Naive thymus-derived CD8-positive, alpha-beta T cell (primary cell): ENCODE results near the gene NOP14. TPM values are rescaled to one million over a fixed set of nuclear protein-coding genes. Genes with fewer than 3 reads are reported as not detected.
A peak's percentile ranks its signal among the peaks of the same experiment; 100 is the strongest.

ENCODE experiments used
- ATAC-seq, 2 donors: fragments of 150-1000 bp; cut with Tn5 transposase in 1 of 2; sonication (Bioruptor Pico), chemical (Tn5 transposase) in 1 of 2; 1 replicate in 1 of 2; 2 replicates in 1 of 2; pipeline ENCODE4 v1.10.0; 2021; ENCODE audit warnings: mild to moderate bottlenecking in 2 of 2, moderate library complexity in 2 of 2
- POLR2A ChIA-PET: fragments of 350-600 bp; sonication (Branson Sonifier 250); formaldehyde crosslinking; loops from one replicate; lab custom pipeline; 2021; ENCODE audit warnings: antibody characterized with exemption; lab: Charles Lee
- DNase-seq, 10 donors: peaks; one replicate each; pipeline versions ENCODE4 v3.0.0 to v3.0.0-alpha.2; 2020 to 2022
- H3K27ac Mint-ChIP-seq, 10 donors: one replicate each; pipeline ENCODE4 v1.8.0; 2020 to 2022; ENCODE audit warnings: mild to moderate bottlenecking in 10 of 10, mixed read lengths in 10 of 10, moderate library complexity in 4 of 10, inconsistent platforms in 1 of 10
- H3K27me3 Mint-ChIP-seq, 5 donors: one replicate each; pipeline ENCODE4 v1.8.0; 2021 to 2022; ENCODE audit warnings: mixed read lengths in 5 of 5
- H3K36me3 Mint-ChIP-seq, 3 donors: one replicate each; pipeline ENCODE4 v1.8.0; 2020 to 2022; ENCODE audit warnings: mixed read lengths in 3 of 3, mild to moderate bottlenecking in 2 of 3, inconsistent platforms in 1 of 3
- H3K4me1 Mint-ChIP-seq, 4 donors: one replicate each; pipeline ENCODE4 v1.8.0; 2021 to 2022; ENCODE audit warnings: mixed read lengths in 4 of 4
- H3K4me3 Mint-ChIP-seq, 10 donors: one replicate each; pipeline ENCODE4 v1.8.0; 2020 to 2022; ENCODE audit warnings: mild to moderate bottlenecking in 10 of 10, mixed read lengths in 10 of 10, moderate library complexity in 6 of 10, inconsistent platforms in 1 of 10
- H3K9me3 Mint-ChIP-seq, 9 donors: one replicate each; pipeline ENCODE4 v1.8.0; 2020 to 2022; ENCODE audit warnings: mixed read lengths in 9 of 9, mild to moderate bottlenecking in 3 of 9, inconsistent platforms in 1 of 9, moderate library complexity in 1 of 9
- polyA plus RNA-seq, 3 donors: library from polyadenylated mRNA; unstranded; fragments of 300-500 nt; fragmentation: Illumina TruSeq; gene quantifications; one replicate each; pipeline ENCODE4 v1.2.3, GENCODE V29; 2021
- total RNA-seq, 8 experiments: library from RNA in 2 of 8; stranded (reverse) in 2 of 8; gene quantifications; one replicate each; pipeline ENCODE4 v1.2.3 and lab custom pipeline; 2021 to 2026

Gene NOP14
- total and polyA plus RNA-seq, 5 experiments from 2014 or later = 10.8 to 47.8 (median 31.8) TPM

- ATAC-seq (peak in 1 of 2 donors; percentile 2), DNase-seq (peak in 1 of 10 donors; percentile 16)
- Mint-ChIP-seq H3K27me3 (no peaks in the 10 kb centered on the region), H3K27ac (peak overlapping the region; percentile 68 to 97 (median 93)), H3K9me3 (no peaks in the 10 kb centered on the region), H3K4me3 (peak overlapping the region; percentile 77 to 94 (median 88)), H3K4me1 (peaks cover 18 to 48% (median 36%) of the 10 kb centered on the region in 4 donors), H3K36me3 (peaks cover 0 to 25% (median 2%) of the 10 kb centered on the region in 3 donors)
- POLR2A ChIA-PET = interaction anchor here (0.8 kb wide), 1 partner anchor 170 kb away, joined by 3 read pairs; no protein-coding TSS in a partner anchor
Measured at GRCh38 chr4:2933566-2934076, 29.6 kb downstream of the NOP14 start.

GRCh38 chr4:2932951-2933565 is 30.1 kb downstream of the NOP14 start:
- H3K4me3 Mint-ChIP-seq = peak overlapping the region; percentile 77 to 94 (median 88)
- peaks cover 0 to 23% (median 2%) of the 10 kb centered on the region in 3 donors for H3K36me3 Mint-ChIP-seq
- ATAC-seq = no peak
- no peaks in the 10 kb centered on the region for H3K9me3 Mint-ChIP-seq
- H3K27ac Mint-ChIP-seq = peak overlapping the region; percentile 66 to 97 (median 93)
- POLR2A ChIA-PET = interaction anchor here (0.6 to 0.8 kb wide), 2 partner anchors 169 to 291 kb away, joined by 3 read pairs; no protein-coding TSS in a partner anchor
- DNase-seq = no peak
- peaks cover 18 to 48% (median 36%) of the 10 kb centered on the region in 4 donors for H3K4me1 Mint-ChIP-seq
- H3K27me3 Mint-ChIP-seq = no peaks in the 10 kb centered on the region

DNA sequence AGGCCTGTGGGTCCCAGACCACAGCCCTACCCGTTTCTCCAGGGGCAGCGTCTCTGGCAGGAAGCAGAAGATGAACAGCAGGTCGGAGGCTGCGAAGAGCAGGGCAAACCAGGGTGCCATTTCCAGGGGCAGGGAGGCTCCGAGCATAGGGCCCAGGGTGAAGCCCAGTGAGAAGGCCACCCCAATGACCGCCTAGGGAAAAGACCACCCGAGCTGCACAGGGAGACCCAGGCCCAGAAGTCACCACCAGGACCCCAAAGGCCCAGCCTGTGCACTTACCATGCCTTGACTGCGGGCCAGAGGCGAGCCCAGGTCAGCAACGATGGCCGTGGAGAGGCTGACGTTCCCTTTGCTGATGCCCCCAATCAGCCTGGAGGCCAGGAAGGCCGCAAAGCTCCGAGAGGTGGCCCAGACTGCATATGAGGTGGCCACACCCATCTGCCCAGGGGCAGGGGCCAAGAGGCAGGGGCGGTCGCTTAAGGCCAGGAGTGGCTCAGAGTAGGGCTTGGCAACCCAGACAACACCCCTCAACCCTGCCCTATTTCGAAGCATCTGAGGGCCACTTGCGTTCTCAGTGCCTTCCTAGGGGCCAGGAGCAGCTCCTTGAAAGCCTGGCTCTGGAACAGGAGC is 30.8 kb downstream of the NOP14 start:
- DNase-seq = no peak

GRCh38 chr4:2931512-2932301 is 31.5 kb downstream of the NOP14 start:
- POLR2A ChIA-PET = interaction anchor here (0.7 to 1.4 kb wide), 2 partner anchors 8 to 146 kb away, joined by 3 to 5 read pairs; no protein-coding TSS in a partner anchor
- ATAC-seq = peak; percentile 39 to 59

More for the DNA sequence above, 30.8 kb downstream of the NOP14 start:
- POLR2A ChIA-PET = interaction anchor here (0.6 to 1.4 kb wide), 3 partner anchors 9 to 290 kb away, joined by 3 to 5 read pairs (median 3); no protein-coding TSS in a partner anchor
- no peak for ATAC-seq
- H3K36me3 Mint-ChIP-seq = peaks cover 0 to 26% (median 0%) of the 10 kb centered on the region in 3 donors
- H3K4me3 Mint-ChIP-seq = peak overlapping the region; percentile 29 to 94 (median 86)
- peaks cover 18 to 44% (median 36%) of the 10 kb centered on the region in 4 donors for H3K4me1 Mint-ChIP-seq
- peak overlapping the region; percentile 63 to 97 (median 93) for H3K27ac Mint-ChIP-seq
- no peaks in the 10 kb centered on the region for H3K9me3 Mint-ChIP-seq
- no peaks in the 10 kb centered on the region for H3K27me3 Mint-ChIP-seq

DNA sequence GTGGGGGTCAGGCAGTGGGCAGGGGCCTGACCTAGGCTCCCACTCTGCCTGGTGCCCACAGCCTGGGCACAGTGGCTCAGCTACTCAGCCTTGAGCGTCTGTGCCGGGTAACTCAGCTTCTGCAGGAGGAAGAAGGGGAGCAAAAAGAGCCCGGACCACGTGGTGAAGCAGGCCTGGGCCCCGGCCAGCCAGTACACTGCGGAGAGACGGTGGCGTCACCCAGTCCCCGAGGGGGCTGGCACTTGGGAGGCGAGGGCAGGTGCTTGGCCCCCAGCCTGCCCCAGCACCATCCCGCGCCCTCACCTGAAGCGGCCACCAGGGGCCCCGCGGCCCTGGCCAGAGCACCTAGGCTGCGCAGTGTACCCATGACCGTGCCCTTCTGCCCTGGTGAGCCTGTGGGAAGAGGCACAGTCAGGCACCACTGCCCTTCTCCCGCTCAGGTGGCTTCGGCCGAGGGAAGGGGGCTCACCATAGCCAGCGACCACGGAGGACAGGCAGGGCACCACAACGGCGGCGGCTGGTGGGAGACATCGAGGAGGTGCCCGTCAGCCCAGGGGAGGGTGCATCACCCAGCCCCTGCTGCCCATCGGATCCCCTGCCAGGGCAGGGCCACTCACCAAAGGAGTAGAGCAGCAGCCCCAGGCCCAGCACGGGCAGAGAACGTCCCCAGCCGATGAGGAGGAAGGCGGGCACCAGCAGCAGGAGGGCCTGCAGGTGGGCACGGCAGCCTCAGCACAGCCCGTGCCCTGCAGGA is 32.3 kb downstream of the NOP14 start:
- Mint-ChIP-seq H3K9me3 (no peaks in the 10 kb centered on the region), H3K4me3 (peak overlapping the region in 3 of 10 donors; percentile 27 to 83 (median 37)), H3K27ac (peak overlapping the region in 6 of 10 donors; percentile 18 to 92 (median 48)), H3K4me1 (peaks cover 14 to 30% (median 26%) of the 10 kb centered on the region in 4 donors), H3K36me3 (peaks cover 0 to 35% (median under 1%) of the 10 kb centered on the region in 3 donors), H3K27me3 (no peaks in the 10 kb centered on the region)
- DNase-seq (no peak), ATAC-seq (no peak)
- POLR2A ChIA-PET = interaction anchor here (0.7 to 1.4 kb wide), 2 partner anchors 7 to 145 kb away, joined by 3 to 5 read pairs; no protein-coding TSS in a partner anchor

More at GRCh38 chr4:2931512-2932301, 31.5 kb downstream of the NOP14 start:
- Mint-ChIP-seq H3K4me1 (peaks cover 14 to 38% (median 30%) of the 10 kb centered on the region in 4 donors), H3K27me3 (no peaks in the 10 kb centered on the region), H3K4me3 (peak overlapping the region; percentile 29 to 94 (median 77)), H3K9me3 (no peaks in the 10 kb centered on the region), H3K36me3 (peaks cover 0 to 29% (median 0%) of the 10 kb centered on the region in 3 donors), H3K27ac (peak overlapping the region; percentile 80 to 97 (median 91))
- DNase-seq = peak in 9 of 10 donors; percentile 28 to 58 (median 48)

DNA sequence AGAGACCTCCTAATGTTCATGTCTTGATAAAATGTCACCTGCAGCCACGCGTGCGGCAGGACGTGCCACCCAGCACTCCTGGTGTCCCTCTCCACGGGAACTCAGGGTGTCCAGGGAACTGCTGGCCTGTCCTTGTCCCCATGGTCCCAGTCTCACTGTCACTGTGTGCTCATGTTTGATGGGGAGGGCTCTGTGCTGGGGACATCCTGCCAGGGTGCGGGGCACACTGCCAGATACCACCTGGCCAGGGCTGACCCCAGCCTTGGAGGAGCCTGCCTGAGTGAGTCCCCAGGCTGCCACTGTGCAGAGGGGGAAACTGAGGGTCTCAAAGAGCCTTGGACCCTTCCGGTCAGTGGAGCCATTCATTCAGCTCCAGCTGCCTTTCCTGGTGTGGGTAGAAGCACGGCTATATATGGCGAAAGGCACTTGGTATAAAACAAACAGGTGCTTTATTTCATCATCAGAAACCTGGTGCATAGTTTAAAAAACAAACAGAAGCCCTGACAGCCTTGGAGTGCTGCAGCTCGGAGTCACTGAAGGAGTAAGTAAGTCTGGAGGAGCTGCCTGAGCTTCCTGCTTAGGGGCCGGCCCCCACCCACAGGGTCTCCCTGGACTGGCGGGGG is 33.0 kb downstream of the NOP14 start:
- DNase-seq (no peak), ATAC-seq (no peak)
- peak overlapping the region in 6 of 10 donors; percentile 20 to 78 (median 50) for H3K27ac Mint-ChIP-seq
- peaks cover 0 to 41% (median 2%) of the 10 kb centered on the region in 3 donors for H3K36me3 Mint-ChIP-seq
- peaks cover 14 to 24% (median 20%) of the 10 kb centered on the region in 4 donors for H3K4me1 Mint-ChIP-seq
- POLR2A ChIA-PET = no interaction called here
- H3K4me3 Mint-ChIP-seq = peak overlapping the region in 3 of 10 donors; percentile 27 to 83 (median 54)
- H3K27me3 Mint-ChIP-seq = no peaks in the 10 kb centered on the region
- H3K9me3 Mint-ChIP-seq = no peaks in the 10 kb centered on the region

- H3K36me3 Mint-ChIP-seq = peaks cover 0 to 48% (median 2%) of the 10 kb centered on the region in 3 donors
- no peak for DNase-seq
- ATAC-seq = no peak
- peaks cover 14 to 26% (median 20%) of the 10 kb centered on the region in 4 donors for H3K4me1 Mint-ChIP-seq
- H3K27ac Mint-ChIP-seq = peak overlapping the region in 3 of 10 donors; percentile 1 to 19 (median 10)
- no peaks in the 10 kb centered on the region for H3K27me3 Mint-ChIP-seq
- POLR2A ChIA-PET = interaction anchor here (1.1 kb wide), 1 partner anchor 34 kb away, joined by 4 read pairs; the partner anchor contains the start of genes GRK4 and NOP14
- H3K4me3 Mint-ChIP-seq = no peak overlapping the region
- no peaks in the 10 kb centered on the region for H3K9me3 Mint-ChIP-seq
Measured at GRCh38 chr4:2929469-2929868, 33.7 kb downstream of the NOP14 start.

DNA sequence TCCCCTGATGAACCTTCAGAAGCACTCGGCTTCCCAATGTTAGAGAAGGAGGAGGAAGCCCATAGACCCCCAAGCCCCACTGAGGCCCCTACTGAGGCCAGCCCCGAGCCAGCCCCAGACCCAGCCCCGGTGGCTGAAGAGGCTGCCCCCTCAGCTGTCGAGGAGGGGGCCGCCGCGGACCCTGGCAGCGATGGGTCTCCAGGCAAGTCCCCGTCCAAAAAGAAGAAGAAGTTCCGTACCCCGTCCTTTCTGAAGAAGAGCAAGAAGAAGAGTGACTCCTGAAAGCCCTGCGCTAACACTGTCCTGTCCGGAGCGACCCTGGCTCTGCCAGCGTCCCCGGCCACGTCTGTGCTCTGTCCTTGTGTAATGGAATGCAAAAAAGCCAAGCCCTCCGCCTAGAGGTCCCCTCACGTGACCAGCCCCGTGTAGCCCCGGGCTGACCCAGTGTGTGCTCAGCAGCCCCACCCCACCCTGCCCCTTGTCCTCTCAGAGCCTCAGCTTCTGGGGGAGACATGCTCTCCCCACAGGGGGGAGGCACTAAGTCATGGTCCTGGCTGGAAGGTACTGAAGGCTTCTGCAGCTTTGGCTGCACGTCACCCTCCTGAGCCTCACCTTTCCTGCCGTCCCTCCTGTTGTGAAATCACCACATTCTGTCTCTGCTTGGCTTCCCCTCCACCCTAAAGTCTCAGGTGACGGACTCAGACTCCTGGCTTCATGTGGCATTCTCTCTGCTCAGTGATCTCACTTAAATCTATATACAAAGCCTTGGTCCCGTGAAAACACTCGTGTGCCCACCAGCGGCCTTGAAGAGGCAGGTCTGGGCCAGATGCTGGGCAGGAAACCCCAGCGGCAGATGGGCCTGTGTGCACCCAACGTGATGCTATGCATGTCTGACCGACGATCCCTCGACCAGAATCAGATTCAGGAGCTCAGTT is 34.7 kb downstream of the NOP14 start:
- no peak for ATAC-seq
- DNase-seq = no peak
- Mint-ChIP-seq H3K36me3 (peaks cover 0 to 49% (median 2%) of the 10 kb centered on the region in 3 donors), H3K4me3 (peak overlapping the region in 1 of 10 donors; percentile 12), H3K9me3 (no peaks in the 10 kb centered on the region), H3K4me1 (peaks cover 16 to 30% (median 24%) of the 10 kb centered on the region in 4 donors), H3K27me3 (no peaks in the 10 kb centered on the region), H3K27ac (peak overlapping the region; percentile 4 to 84 (median 52))
- POLR2A ChIA-PET = interaction anchor here (1.1 kb wide), 1 partner anchor 35 kb away, joined by 4 read pairs; the partner anchor contains the start of genes GRK4 and NOP14

- peaks cover 0 to 52% (median 2%) of the 10 kb centered on the region in 3 donors for H3K36me3 Mint-ChIP-seq
- peak overlapping the region in 6 of 10 donors; percentile 36 to 69 (median 54) for H3K27ac Mint-ChIP-seq
Measured at GRCh38 chr4:2927696-2928075, 35.5 kb downstream of the NOP14 start.

More at GRCh38 chr4:2927696-2928075, 35.5 kb downstream of the NOP14 start:
- ATAC-seq (no peak), DNase-seq (no peak)
- no peaks in the 10 kb centered on the region for H3K9me3 Mint-ChIP-seq
- H3K27me3 Mint-ChIP-seq = no peaks in the 10 kb centered on the region
- H3K4me3 Mint-ChIP-seq = no peak overlapping the region
- peaks cover 13 to 30% (median 23%) of the 10 kb centered on the region in 4 donors for H3K4me1 Mint-ChIP-seq
- POLR2A ChIA-PET = interaction anchor here (0.5 kb wide), 1 partner anchor 75 kb away, joined by 3 read pairs; no protein-coding TSS in a partner anchor
